Measurements from ENCODE around the gene CABCOCO1.

Gene CABCOCO1

DNA sequence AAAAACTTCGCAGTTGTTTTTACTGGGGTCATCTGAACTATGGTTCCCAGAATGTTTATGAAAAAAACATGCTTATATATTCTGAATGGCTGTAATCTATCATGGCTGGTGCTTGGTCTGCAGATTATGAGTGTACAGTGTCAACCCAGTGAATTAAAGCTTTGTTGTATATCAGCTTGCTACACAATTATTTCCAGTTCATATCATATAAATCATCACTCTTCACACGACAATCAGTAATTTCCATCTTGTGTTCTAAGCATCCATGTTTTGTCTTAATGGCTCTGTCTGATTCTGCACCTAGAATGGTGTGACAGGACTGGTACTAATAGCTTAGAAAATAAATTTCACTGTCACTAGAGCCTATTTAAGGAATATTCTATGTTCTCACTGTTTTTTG is 83.6 kb downstream of the CABCOCO1 start:
- TF ChIP-seq, protein P1, sequence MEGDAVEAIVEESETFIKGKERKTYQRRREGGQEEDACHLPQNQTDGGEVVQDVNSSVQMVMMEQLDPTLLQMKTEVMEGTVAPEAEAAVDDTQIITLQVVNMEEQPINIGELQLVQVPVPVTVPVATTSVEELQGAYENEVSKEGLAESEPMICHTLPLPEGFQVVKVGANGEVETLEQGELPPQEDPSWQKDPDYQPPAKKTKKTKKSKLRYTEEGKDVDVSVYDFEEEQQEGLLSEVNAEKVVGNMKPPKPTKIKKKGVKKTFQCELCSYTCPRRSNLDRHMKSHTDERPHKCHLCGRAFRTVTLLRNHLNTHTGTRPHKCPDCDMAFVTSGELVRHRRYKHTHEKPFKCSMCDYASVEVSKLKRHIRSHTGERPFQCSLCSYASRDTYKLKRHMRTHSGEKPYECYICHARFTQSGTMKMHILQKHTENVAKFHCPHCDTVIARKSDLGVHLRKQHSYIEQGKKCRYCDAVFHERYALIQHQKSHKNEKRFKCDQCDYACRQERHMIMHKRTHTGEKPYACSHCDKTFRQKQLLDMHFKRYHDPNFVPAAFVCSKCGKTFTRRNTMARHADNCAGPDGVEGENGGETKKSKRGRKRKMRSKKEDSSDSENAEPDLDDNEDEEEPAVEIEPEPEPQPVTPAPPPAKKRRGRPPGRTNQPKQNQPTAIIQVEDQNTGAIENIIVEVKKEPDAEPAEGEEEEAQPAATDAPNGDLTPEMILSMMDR (conservative IDR thresholded peaks at IDR 0.05; ENCODE audit: low read depth), result no peak
- H3K27ac ChIP-seq, result no peak overlapping the region
- ChIA-PET CTCF (no interaction called here), POLR2A (ENCODE audit: low non-redundant PET) (no interaction called here)
- no peak for DNase-seq (ENCODE audit: low spot score)

DNA sequence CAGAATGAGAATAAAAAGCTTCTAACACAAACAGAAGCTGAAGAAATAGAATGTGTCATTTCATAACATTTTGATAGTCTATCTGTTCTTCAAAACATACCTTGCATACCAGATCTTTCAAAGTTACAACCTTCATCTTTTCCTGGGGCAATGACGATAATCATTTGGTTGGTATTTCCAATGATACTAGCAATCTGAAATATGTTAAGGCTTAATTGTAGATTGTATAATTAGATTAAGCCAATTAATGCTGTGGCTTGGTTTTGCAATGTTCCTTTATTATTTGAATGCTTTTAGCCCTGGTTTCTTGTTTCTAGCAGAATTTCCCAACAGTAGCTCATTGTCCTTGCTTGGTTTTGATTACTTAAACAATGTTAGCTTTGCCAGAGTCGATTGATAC is 84.6 kb downstream of the CABCOCO1 start:
- CTCF ChIA-PET, result no interaction called here
- DNase-seq (ENCODE audit: low spot score), result no peak
- TF ChIP-seq, protein P1 (conservative IDR thresholded peaks at IDR 0.05; ENCODE audit: low read depth), result no peak
- no peak overlapping the region for H3K27ac ChIP-seq
- POLR2A ChIA-PET (ENCODE audit: low non-redundant PET), result no interaction called here

DNA sequence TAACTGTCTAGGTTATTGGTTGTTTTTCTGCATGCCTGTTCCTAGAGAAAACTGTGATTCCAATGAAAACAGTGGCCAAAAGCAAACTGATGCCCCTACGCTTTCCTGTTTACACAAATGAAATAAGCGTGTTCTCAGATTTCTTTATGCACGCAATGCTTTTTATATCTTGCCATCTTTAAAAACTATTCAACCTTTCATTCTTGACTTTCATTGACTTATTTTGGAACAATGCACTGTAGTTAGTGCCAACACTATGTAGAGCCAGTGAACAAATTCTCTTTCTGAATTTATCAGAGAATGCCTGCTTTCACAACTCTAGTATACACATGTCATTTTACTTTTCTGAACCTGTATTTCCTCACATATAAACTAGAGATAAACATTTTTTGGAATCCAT is 86.6 kb downstream of the CABCOCO1 start:
- ChIA-PET POLR2A (ENCODE audit: low non-redundant PET) (no interaction called here), CTCF (interaction anchor here (0.7 kb wide), 1 partner anchor 496 kb away, joined by 3 read pairs; no protein-coding TSS in a partner anchor)
- DNase-seq (ENCODE audit: low spot score), result no peak
- H3K27ac ChIP-seq, result no peak overlapping the region
- TF ChIP-seq, protein P1 (conservative IDR thresholded peaks at IDR 0.05; ENCODE audit: low read depth), result no peak

DNA sequence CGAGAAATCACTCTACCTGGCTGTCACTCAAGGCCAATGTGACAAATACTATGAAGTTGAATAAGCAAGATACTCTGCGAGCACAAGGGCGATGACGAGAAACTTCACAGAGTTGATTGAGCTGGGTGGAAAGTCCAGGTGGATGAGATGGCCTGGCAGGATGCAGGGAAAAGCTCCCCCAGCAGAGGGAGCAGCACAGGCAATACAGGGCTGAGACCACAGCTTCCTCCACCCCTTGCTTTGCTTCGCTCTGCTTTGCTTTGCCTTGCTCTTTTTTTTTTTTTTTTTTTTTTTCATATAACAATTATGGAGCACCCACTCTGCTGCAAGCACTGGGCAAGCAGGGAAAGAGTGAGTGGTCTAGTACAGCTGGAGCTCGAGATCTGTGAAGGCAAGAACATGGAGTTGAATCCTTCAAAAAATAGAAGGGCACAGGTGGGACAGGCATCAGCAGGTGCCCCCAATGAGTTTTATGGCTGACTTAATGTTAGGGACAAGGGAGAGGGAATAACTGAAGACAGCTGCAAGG is 88.3 kb downstream of the CABCOCO1 start:
- ChIA-PET POLR2A (ENCODE audit: low non-redundant PET) (no interaction called here), CTCF (interaction anchor here (0.5 to 1.4 kb wide), 8 partner anchors 9 to 1949 kb away, joined by 3 to 5 read pairs (median 4); no protein-coding TSS in a partner anchor)
- TF ChIP-seq, protein P1 (conservative IDR thresholded peaks at IDR 0.05; ENCODE audit: low read depth), result peak; percentile 33
- DNase-seq (ENCODE audit: low spot score), result peak; percentile 46
- no peak overlapping the region for H3K27ac ChIP-seq

DNA sequence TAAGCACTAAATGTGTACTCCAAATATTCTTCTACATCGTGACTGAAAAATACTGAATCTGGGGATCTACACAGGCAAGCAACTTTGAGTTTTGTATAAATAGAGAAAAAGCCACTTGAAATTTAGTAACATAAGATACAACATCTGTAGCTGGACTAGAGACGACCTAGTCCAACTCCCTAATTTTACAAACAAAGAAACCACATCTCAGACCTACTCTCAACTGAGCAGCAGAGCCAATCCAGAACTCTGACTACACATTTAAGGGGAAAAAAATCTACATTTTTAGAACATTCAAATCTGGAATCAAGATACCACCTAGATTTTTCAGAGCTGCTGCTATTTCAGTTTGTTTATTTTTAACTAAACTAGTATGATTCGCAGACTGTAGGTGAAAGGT is 88.9 kb downstream of the CABCOCO1 start:
- CTCF ChIA-PET, result interaction anchor here (0.5 to 1.4 kb wide), 8 partner anchors 10 to 876 kb away, joined by 3 to 4 read pairs (median 4); no protein-coding TSS in a partner anchor
- no peak overlapping the region for H3K27ac ChIP-seq
- POLR2A ChIA-PET (ENCODE audit: low non-redundant PET), result no interaction called here
- TF ChIP-seq, protein P1 (conservative IDR thresholded peaks at IDR 0.05; ENCODE audit: low read depth), result no peak
- no peak for DNase-seq (ENCODE audit: low spot score)

DNA sequence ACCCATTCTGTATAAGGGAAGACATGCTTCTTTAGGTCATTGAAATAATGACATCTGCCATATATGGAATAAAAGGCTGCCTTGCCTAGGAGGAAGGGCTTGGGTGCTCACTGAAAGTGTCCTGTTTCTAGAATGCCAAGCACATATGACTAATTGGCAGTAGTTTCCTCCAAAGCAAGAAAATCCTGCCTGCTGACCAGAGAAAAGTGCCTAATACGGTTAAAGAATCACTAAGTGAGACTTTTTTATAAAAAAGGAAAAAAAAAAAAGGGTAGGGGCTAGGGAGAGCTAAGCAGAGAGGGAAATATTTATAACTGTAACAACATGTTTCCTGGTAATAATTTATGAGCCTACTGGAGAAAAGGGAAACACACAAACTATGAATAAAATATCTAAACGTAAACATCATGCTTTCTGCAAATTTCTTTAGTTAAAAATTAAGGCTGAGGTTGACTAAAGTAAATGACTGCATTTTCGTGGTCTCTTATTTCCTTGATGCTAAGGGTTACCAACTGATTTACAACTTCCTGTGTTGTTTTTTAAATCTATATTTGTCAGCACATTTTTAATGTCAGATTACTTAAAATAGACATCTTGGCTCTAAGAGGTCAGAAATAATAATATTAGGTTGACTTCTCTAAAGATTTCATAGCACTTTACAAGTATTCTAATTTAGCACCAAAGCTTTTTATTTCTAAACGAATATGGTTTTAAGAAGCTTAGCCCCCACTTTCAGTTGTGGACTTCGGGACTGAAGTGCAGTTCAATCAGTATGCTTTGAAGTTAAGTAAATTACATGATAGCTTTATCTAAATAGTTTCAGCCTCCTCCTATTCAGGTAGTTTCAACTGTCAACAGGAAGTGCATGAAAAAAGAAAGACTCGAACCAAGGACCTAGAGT is 89.6 kb downstream of the CABCOCO1 start:
- ChIA-PET CTCF (interaction anchor here (0.5 to 0.7 kb wide), 3 partner anchors 156 to 1199 kb away, joined by 3 to 4 read pairs (median 3); no protein-coding TSS in a partner anchor), POLR2A (ENCODE audit: low non-redundant PET) (interaction anchor here (0.5 to 0.7 kb wide), 2 partner anchors 266 to 1044 kb away, joined by 3 to 5 read pairs; no protein-coding TSS in a partner anchor)
- TF ChIP-seq, protein P1 (conservative IDR thresholded peaks at IDR 0.05; ENCODE audit: low read depth), result no peak
- H3K27ac ChIP-seq, result no peak overlapping the region
- DNase-seq (ENCODE audit: low spot score), result peak; percentile 13

Data from RWPE1 (cell line).